Fibroblast of lung (primary cell): ENCODE measurements around the gene GRB10. TPM values are rescaled to one million over a fixed set of nuclear protein-coding genes. Genes with fewer than 3 reads are reported as not detected.
"Not testable (repeated sequence)": the region's sequence is repeated elsewhere in the genome, so short reads cannot be mapped to it uniquely, and the experiment has no call there.

Source experiments
- DNase-seq, 2 donors: peaks; one replicate each; pipeline versions ENCODE4 v3.0.0 to v3.0.0-alpha.2; 2010; ENCODE audit warnings: low read depth in 2 of 2
- H2AFZ ChIP-seq: 2 replicates; pipeline ENCODE4 v1.5.1; 2012; ENCODE audit warnings: low read length, control low read depth, inconsistent platforms
- H3K27ac ChIP-seq: 2 replicates; pipeline ENCODE4 v1.5.1; 2011; ENCODE audit warnings: low read length, control low read depth; ENCODE audit not compliant: insufficient read depth
- H3K27me3 ChIP-seq: 2 replicates; pipeline ENCODE4 v1.5.1; 2011; ENCODE audit warnings: mild to moderate bottlenecking, low read length; ENCODE audit not compliant: control insufficient read depth, insufficient read depth
- H3K36me3 ChIP-seq: 2 replicates; pipeline ENCODE4 v1.5.1; 2011; ENCODE audit warnings: low read length; ENCODE audit not compliant: control insufficient read depth, insufficient read depth
- H3K4me1 ChIP-seq: 2 replicates; pipeline ENCODE4 v1.5.1; 2011; ENCODE audit warnings: low read length; ENCODE audit not compliant: control insufficient read depth, insufficient read depth; ENCODE audit errors: extremely low read depth
- H3K4me2 ChIP-seq: 2 replicates; pipeline ENCODE4 v1.5.1; 2011; ENCODE audit warnings: low read length, control low read depth; ENCODE audit not compliant: insufficient read depth; ENCODE audit errors: extremely low read depth
- H3K4me3 ChIP-seq, 4 experiments: fragments of 200-600 bp in 1 of 4; sonication (generic) in 1 of 4; replicated peaks in 1 of 4; 2 replicates each; pipeline ENCODE4 v1.5.1; 2011 to 2016; ENCODE audit warnings: low read length in 4 of 4, low read depth in 3 of 4, mild to moderate bottlenecking in 3 of 4, control low read depth in 2 of 4, inconsistent platforms in 1 of 4, mixed read lengths in 1 of 4; ENCODE audit not compliant: insufficient read depth in 1 of 4; ENCODE audit errors: control extremely low read depth in 1 of 4
- H3K79me2 ChIP-seq: 2 replicates; pipeline ENCODE4 v1.5.1; 2012; ENCODE audit warnings: mild to moderate bottlenecking, low read length, inconsistent platforms; ENCODE audit not compliant: control insufficient read depth, insufficient read depth
- H3K9ac ChIP-seq: 2 replicates; pipeline ENCODE4 v1.5.1; 2011; ENCODE audit warnings: mild to moderate bottlenecking, low read length, control low read depth; ENCODE audit not compliant: insufficient read depth
- H3K9me3 ChIP-seq: 2 replicates; pipeline ENCODE4 v1.5.1; 2012; ENCODE audit warnings: low read depth, low read length; ENCODE audit not compliant: control insufficient read depth, insufficient read depth
- H4K20me1 ChIP-seq: 2 replicates; pipeline ENCODE4 v1.5.1; 2011; ENCODE audit warnings: low read length; ENCODE audit not compliant: control insufficient read depth, insufficient read depth; ENCODE audit errors: extremely low read depth
- CTCF ChIP-seq, 2 donors: IDR thresholded peaks in 1 of 2; conservative IDR thresholded peaks in 1 of 2; 1 replicate in 1 of 2; 2 replicates in 1 of 2; pipeline ENCODE4 v1.5.1; 2011 to 2012; ENCODE audit warnings: low read length in 2 of 2, control low read depth in 1 of 2, inconsistent platforms in 1 of 2, low read depth in 1 of 2, mild to moderate bottlenecking in 1 of 2
- EZH2 ChIP-seq: IDR thresholded peaks from 2 replicates; pipeline ENCODE4 v1.5.1; 2012; ENCODE audit warnings: low read length, control low read depth, mild to moderate bottlenecking; ENCODE audit errors: missing control alignments
- polyA plus RNA-seq, 2 donors: library from polyadenylated mRNA; depleted of rRNA in 1 of 2; stranded (reverse) in 1 of 2; unstranded in 1 of 2; fragments of >200 nt; gene quantifications; 2 replicates each; pipeline ENCODE4 v1.2.1, GENCODE V29; 2011 to 2012; ENCODE audit warnings: missing spikeins in 1 of 2
- total RNA-seq: library from RNA; depleted of rRNA; stranded (reverse); fragments of >200 nt; gene quantifications from 2 replicates; pipeline ENCODE4 v1.2.1, GENCODE V29; 2014

GRB10 gene
- total and polyA plus RNA-seq, 2 donors (not counting 1 experiment from before 2014, with no cell fraction given), result 11.1 to 64.1 TPM

- TF ChIP-seq CTCF (conservative IDR thresholded peaks at IDR 0.05 in 1 of 2, IDR thresholded peaks at IDR 0.05 in 1 of 2; ENCODE audit: low read depth in 1 of 2, low read length in 2 of 2) (no peak), EZH2 (no peak)
- Histone ChIP-seq H3K4me1 (no peaks in the 10 kb centered on the region), H3K36me3 (no peaks in the 10 kb centered on the region), H3K9me3 (no peaks in the 10 kb centered on the region), H3K27me3 (peaks cover 4% of the 10 kb centered on the region), H3K79me2 (no peaks in the 10 kb centered on the region), H3K27ac (no peak overlapping the region), H3K4me3 (no peak overlapping the region), H3K9ac (no peak overlapping the region), H2AFZ (no peak overlapping the region), H4K20me1 (no peaks in the 10 kb centered on the region), H3K4me2 (no peak overlapping the region)
- no peak for DNase-seq
These were observed 228.7 kb downstream of the GRB10 start for GRCh38 chr7:50553973-50554372.

- Histone ChIP-seq H3K27ac (no peak overlapping the region), H3K4me1 (no peaks in the 10 kb centered on the region), H2AFZ (no peak overlapping the region), H4K20me1 (no peaks in the 10 kb centered on the region), H3K4me3 (no peak overlapping the region), H3K4me2 (no peak overlapping the region), H3K27me3 (peaks cover 4% of the 10 kb centered on the region), H3K9ac (no peak overlapping the region), H3K36me3 (no peaks in the 10 kb centered on the region), H3K9me3 (no peaks in the 10 kb centered on the region), H3K79me2 (no peaks in the 10 kb centered on the region)
- TF ChIP-seq CTCF (conservative IDR thresholded peaks at IDR 0.05 in 1 of 2, IDR thresholded peaks at IDR 0.05 in 1 of 2; ENCODE audit: low read depth in 1 of 2, low read length in 2 of 2) (no peak), EZH2 (no peak)
- DNase-seq, result peak; percentile 53 to 75
These were observed 229.8 kb downstream of the GRB10 start for GRCh38 chr7:50552921-50553320.

- no peaks in the 10 kb centered on the region for H3K9me3 ChIP-seq
- H3K79me2 ChIP-seq, result no peaks in the 10 kb centered on the region
- no peak overlapping the region for H3K9ac ChIP-seq
- DNase-seq, result no peak
- no peak overlapping the region for H3K4me3 ChIP-seq
- H4K20me1 ChIP-seq, result no peaks in the 10 kb centered on the region
- H2AFZ ChIP-seq, result no peak overlapping the region
- no peak overlapping the region for H3K4me2 ChIP-seq
- H3K4me1 ChIP-seq, result no peaks in the 10 kb centered on the region
- no peak for TF ChIP-seq EZH2
- peaks cover 4% of the 10 kb centered on the region for H3K27me3 ChIP-seq
- H3K27ac ChIP-seq, result no peak overlapping the region
- no peaks in the 10 kb centered on the region for H3K36me3 ChIP-seq
These were observed 230.6 kb downstream of the GRB10 start for GRCh38 chr7:50552139-50552538.

DNA sequence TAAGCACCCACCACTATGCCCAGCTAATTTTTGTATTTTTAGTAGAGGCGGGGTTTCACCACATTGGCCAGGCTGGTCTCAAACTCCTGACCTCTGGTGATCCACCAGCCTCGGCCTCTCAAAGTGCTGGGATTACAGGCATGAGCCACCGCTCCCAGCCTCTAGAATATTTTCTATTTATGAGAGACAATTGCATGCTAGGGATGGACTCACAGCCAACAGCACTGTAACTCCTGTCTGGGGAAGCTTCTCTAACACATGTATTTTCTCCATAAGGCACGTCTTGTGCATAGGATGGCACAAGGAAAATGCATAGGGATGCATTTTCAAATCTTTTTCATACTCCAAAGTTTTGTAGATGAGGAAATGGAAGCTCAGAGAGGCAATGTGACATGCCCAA, 237.1 kb downstream of the GRB10 start:
- H3K9me3 ChIP-seq, H2AFZ ChIP-seq, H3K36me3 ChIP-seq, H3K4me3 ChIP-seq, H3K27me3 ChIP-seq, H3K27ac ChIP-seq, DNase-seq, H3K79me2 ChIP-seq, H4K20me1 ChIP-seq, H3K4me2 ChIP-seq, H3K4me1 ChIP-seq, H3K9ac ChIP-seq: not testable (repeated sequence)
